Activated naive CD4-positive, alpha-beta T cell (primary cell): ENCODE data around the gene PCDHB16.
"Not testable (repeated sequence)": the region's sequence is repeated elsewhere in the genome, so short reads cannot be mapped to it uniquely, and the experiment has no call there.

ENCODE experiments used
- DNase-seq, 4 experiments: peaks; one replicate each; lab custom pipeline; 2025; lab: John Stamatoyannopoulos, UW

The PCDHB16 gene

DNA sequence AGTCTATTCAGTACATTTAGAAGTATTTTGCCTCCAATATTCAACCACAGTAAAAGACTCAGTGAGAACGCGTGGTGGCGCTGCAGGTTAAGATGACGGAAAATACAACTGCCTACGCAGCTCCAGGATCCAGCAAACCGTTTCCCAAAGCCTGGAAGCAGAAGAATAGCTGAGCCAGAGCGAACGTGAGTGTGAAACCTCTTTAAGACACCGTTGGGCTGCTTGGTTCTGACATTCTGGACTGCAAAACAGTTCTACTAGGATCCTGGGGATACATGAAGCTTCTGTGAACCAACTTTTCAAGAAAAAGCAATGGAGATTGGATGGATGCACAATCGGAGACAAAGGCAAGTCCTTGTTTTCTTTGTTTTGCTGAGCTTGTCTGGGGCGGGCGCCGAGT, at the start of gene PCDHB16:
Gene PCDHB16 (plus strand): TSS at position 140 of the 400 bp plus-strand sequence. CDS start 173 bp downstream, at position 313.
- no peak for DNase-seq

DNA sequence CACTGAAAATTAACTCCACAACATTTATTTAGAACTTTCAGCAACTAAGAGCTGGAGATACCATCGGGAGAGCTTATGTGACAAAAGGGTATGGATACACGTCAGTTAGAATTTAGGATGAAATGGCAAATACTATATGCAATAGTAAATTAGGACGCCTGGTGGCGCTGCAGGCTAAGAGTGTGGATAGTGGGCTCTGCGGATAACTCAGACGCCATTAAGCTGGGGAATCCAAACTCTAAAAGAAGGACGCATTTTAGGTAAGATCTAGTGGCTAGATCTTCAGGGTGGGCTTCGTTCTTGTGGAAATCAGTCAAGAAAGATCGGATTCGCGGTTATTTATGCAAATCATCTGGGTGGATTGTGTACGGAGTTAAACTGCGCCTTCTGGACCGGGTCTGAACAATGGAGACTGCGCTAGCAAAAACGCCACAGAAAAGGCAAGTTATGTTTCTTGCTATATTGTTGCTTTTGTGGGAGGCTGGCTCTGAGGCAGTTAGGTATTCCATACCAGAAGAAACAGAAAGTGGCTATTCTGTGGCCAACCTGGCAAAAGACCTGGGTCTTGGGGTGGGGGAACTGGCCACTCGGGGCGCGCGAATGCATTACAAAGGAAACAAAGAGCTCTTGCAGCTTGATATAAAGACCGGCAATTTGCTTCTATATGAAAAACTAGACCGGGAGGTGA, 47.0 kb upstream of the PCDHB16 start, which contains the start of gene PCDHB5:
Gene PCDHB5 (plus strand): TSS at position 177 of the 688 bp plus-strand sequence. CDS start 229 bp downstream, at position 406.
- DNase-seq, result no peak

DNA sequence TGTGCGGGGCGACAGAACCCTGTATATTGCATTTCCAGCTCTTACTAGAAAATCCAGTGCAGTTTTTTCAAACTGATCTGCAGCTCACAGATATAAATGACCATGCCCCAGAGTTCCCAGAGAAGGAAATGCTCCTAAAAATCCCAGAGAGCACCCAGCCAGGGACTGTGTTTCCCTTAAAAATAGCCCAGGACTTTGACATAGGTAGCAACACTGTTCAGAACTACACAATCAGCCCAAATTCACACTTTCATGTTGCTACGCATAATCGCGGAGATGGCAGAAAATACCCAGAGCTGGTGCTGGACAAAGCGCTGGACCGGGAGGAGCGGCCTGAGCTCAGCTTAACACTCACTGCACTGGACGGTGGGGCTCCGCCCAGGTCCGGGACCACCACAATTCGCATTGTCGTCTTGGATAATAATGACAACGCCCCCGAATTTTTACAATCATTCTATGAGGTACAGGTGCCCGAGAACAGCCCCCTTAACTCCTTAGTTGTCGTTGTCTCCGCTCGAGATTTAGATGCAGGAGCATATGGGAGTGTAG, 46.4 kb upstream of the PCDHB16 start:
- DNase-seq, result no peak

DNA sequence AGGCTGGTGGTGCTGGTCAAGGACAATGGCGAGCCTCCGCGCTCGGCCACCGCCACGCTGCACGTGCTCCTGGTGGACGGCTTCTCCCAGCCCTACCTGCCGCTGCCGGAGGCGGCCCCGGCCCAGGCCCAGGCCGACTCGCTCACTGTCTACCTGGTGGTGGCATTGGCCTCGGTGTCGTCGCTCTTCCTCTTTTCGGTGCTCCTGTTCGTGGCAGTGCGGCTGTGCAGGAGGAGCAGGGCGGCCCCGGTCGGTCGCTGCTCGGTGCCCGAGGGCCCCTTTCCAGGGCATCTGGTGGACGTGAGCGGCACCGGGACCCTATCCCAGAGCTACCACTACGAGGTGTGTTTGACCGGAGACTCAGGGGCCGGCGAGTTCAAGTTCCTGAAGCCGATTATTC, 44.8 kb upstream of the PCDHB16 start:
- DNase-seq, result not testable (repeated sequence)

DNA sequence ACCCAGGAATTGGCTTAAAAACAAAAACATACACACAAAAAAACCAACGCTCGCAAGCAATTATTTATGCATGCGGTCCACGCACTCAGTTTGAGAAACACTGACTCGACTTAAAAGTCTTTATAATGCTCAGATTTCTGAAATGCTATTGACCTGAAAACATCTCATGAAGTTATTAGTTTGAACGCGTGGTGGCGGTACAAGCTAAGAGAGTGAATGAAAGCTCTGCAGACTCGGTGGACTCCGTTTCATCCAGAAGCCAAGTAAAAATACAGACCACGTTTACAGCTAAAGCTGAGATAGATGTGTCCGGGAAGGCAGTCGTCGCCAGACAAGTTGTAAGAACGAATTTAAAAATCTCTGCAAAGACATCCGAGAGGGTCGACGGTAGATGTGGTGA, 32.4 kb upstream of the PCDHB16 start, which contains the start of gene PCDHB6:
Gene PCDHB6 (plus strand): TSS at position 246 of the 400 bp plus-strand sequence. CDS start 201 bp downstream, outside the sequence.
- DNase-seq, result no peak

DNA sequence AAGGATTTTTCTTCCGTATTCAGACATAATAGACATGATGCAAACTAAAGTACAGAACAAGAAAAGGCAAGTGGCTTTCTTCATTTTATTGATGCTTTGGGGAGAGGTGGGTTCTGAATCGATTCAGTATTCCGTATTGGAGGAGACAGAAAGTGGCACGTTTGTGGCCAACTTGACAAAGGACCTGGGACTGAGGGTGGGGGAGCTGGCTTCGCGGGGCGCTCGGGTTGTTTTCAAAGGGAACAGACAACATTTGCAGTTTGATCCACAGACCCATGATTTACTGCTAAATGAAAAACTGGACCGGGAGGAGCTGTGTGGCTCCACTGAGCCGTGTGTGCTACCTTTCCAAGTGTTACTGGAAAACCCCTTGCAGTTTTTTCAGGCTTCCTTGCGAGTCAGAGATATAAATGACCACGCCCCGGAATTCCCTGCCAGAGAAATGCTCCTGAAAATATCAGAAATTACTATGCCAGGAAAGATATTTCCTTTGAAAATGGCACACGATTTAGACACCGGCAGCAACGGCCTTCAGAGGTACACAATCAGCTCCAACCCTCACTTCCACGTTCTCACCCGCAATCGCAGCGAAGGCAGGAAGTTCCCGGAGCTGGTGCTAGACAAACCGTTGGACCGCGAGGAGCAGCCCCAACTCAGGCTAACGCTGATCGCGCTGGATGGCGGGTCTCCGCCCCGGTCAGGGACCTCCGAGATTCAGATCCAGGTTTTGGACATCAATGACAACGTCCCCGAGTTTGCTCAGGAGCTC, 31.8 kb upstream of the PCDHB16 start:
- DNase-seq, result no peak

DNA sequence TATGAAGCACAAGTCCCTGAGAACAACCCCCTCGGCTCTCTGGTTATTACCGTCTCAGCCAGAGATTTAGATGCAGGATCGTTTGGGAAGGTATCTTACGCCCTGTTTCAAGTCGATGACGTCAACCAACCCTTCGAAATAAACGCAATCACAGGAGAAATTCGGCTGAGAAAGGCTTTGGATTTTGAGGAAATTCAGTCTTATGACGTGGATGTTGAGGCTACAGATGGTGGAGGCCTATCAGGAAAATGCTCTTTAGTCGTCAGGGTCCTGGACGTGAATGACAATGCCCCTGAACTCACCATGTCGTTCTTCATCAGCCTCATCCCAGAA, 31.2 kb upstream of the PCDHB16 start:
- DNase-seq, result no peak

DNA sequence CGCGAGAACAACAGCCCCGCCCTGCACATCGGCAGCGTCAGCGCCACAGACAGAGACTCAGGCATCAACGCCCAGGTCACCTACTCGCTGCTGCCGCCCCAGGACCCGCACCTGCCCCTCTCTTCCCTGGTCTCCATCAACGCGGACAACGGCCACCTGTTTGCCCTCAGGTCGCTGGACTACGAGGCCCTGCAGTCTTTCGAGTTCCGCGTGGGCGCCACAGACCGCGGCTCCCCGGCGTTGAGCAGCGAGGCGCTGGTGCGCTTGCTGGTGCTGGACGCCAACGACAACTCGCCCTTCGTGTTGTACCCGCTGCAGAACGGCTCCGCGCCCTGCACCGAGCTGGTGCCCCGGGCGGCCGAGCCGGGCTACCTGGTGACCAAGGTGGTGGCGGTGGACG, 30.6 kb upstream of the PCDHB16 start:
- not testable (repeated sequence) for DNase-seq

DNA sequence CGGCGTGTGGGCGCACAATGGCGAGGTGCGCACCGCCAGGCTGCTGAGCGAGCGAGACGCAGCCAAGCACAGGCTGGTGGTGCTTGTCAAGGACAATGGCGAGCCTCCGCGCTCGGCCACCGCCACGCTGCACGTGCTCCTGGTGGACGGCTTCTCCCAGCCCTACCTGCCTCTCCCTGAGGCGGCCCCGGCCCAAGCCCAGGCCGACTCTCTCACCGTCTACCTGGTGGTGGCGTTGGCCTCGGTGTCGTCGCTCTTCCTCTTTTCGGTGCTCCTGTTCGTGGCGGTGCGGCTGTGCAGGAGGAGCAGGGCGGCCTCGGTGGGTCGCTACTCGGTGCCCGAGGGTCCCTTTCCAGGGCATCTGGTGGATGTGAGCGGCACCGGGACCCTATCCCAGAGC, 30.1 kb upstream of the PCDHB16 start:
- not testable (repeated sequence) for DNase-seq

DNA sequence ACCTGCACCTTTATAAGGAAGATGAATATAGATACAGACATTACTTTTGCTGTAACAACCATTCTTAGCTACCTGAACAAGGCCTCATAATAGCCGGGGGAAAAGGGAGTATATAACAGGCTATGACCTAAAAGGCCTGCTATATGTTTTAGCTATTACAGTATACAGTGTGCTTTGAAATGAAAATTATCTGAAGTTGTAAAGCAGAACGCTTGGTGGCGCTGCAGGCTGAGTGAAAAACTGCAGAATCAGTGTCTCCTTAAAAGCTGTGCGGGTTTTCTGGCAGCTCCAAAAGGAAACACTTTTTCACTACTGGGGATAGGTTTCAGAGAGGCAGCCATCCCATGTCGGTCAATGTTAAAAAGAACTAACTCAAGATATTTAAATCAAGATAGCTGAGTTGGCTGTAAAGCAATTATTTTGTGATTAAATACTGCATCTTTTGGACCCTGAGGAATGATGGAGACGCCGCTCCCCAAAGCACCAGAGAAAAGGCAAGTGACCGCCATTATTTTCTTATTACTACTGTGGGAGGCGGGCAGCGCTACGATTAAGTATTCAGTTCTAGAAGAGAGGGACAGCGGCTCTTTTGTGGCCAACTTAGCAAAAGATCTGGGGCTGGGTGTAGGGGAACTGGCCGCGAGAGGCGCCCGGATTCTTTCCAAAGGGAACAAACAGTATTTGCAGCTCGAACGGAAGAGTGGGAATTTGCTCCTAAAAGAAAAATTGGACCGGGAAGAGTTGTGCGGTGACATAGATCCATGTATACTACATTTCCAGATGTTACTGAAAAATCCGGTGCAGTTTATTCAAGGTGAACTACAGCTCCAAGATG, 26.4 kb upstream of the PCDHB16 start:
- DNase-seq, result no peak

DNA sequence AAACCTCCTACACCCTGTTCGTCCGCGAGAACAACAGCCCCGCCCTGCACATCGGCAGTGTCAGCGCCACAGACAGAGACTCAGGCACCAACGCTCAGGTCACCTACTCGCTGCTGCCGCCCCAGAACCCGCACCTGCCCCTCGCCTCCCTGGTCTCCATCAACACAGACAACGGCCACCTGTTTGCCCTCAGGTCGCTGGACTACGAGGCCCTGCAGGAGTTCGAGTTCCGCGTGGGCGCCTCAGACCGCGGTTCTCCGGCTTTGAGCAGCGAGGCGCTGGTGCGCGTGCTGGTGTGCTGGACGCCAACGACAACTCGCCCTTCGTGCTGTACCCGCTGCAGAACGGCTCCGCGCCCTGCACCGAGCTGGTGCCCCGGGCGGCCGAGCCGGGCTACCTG, 24.8 kb upstream of the PCDHB16 start:
- not testable (repeated sequence) for DNase-seq

DNA sequence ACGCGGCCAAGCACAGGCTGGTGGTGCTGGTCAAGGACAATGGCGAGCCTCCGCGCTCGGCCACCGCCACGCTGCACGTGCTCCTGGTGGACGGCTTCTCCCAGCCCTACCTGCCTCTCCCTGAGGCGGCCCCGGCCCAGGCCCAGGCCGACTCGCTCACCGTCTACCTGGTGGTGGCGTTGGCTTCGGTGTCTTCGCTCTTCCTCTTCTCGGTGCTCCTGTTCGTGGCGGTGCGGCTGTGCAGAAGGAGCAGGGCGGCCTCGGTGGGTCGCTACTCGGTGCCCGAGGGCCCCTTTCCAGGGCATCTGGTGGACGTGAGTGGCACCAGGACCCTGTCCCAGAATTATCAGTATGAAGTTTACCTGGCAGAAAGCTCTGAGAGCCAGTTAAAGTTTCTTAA, 24.3 kb upstream of the PCDHB16 start:
- DNase-seq, result not testable (repeated sequence)

DNA sequence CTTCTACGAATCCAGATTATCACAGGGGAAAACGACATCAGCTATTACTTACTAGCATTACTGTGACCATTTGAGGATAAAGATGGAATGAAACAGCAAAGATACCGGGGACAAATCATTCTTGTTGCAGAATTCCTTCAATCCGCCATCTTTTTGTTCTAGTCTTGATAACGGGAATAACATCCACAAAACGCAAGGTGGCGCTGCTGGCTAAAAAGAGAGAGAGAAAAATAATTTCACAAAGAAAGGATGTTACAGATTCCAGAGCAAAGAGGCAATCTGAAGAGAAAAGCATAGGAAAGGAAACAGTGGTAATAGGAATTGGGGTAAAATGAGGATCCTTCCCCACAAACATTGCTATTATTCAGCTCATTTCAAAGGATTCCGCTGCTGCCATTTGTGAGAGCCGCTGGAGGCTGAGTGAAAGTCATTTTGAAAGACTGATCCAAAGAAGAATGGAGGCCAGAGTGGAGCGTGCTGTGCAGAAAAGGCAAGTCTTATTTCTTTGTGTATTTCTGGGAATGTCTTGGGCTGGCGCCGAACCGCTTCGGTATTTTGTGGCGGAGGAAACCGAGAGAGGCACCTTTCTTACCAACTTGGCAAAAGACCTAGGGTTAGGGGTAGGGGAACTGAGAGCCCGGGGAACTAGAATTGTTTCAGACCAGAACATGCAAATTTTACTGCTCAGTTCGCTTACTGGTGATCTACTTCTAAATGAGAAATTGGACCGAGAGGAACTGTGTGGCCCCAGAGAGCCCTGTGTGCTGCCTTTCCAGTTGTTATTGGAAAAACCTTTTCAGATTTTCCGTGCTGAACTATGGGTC, 9.6 kb upstream of the PCDHB16 start, which contains the start of gene PCDHB7:
Gene PCDHB7 (plus strand): TSS at position 264 of the 824 bp plus-strand sequence. CDS start 192 bp downstream, at position 456.
- no peak for DNase-seq

DNA sequence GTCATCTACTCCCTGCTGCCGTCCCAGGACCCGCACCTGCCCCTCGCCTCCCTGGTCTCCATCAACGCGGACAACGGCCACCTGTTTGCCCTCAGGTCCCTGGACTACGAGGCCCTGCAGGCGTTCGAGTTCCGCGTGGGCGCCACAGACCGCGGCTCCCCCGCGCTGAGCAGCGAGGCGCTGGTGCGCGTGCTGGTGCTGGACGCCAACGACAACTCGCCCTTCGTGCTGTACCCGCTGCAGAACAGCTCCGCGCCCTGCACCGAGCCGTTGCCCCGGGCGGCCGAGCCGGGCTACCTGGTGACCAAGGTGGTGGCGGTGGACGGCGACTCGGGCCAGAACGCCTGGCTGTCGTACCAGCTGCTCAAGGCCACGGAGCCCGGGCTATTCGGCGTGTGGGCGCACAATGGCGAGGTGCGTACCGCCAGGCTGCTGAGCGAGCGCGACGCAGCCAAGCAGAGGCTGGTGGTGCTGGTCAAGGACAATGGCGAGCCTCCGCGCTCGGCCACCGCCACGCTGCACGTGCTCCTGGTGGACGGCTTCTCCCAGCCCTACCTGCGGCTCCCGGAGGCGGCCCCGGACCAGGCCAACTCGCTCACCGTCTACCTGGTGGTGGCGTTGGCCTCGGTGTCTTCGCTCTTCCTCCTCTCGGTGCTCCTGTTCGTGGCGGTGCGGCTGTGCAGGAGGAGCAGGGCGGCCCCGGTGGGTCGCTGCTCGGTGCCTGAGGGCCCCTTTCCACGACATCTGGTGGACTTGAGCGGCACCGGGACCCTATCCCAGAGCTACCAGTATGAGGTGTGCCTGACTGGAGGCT, 7.7 kb upstream of the PCDHB16 start:
- DNase-seq, result not testable (repeated sequence)

DNA sequence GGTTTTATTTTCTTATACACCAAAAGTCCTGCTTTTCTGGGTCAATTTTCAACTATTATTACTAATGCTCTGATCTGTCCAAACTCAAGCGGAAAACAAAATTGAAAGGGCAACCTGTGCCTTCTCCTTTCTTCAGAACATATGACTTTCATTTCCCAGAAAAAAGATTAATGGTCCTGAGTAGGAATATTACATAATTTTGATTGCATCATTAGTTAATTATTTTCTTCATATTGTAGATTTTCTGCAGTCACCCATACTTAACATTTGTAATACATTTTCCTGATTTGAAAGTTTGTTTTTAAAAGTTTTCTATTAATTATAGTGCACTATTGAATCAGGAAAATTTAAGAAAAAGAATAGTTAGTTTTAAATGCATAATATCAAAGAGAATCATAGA, 6.3 kb upstream of the PCDHB16 start:
- no peak for DNase-seq

DNA sequence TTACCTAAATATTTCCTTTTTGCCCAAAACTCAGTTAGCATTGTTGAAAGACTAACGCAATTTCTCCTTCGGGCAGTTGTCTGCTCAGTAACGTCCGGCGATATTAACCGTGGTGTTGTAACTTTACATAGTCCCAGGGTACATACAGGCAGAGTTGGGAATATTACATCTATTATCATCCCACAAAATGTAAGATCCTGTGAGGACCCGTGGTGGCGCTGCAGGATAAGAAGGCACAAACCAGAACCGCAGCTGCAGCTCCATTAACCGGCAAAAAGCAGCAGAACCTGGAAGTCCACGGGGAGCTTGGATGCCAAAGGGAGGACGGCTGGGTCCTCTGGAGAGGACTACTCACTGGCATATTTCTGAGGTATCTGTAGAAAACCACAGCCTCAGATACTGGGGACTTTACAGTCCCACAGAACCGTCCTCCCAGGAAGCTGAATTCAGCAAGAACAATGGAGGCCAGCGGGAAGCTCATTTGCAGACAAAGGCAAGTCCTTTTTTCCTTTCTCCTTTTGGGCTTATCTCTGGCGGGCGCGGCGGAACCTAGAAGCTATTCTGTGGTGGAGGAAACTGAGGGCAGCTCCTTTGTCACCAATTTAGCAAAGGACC, 4.5 kb upstream of the PCDHB16 start, which contains the start of gene PCDHB8:
Gene PCDHB8 (plus strand): TSS at position 214 of the 615 bp plus-strand sequence. CDS start 245 bp downstream, at position 459.
- DNase-seq, result not testable (repeated sequence)

DNA sequence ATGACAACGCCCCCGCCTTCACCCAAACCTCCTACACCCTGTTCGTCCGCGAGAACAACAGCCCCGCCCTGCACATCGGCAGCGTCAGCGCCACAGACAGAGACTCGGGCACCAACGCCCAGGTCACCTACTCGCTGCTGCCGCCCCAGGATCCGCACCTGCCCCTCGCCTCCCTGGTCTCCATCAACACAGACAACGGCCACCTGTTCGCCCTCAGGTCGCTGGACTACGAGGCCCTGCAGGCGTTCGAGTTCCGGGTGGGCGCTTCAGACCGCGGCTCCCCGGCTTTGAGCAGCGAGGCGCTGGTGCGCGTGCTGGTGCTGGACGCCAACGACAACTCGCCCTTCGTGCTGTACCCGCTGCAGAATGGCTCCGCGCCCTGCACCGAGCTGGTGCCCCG, 2.8 kb upstream of the PCDHB16 start:
- DNase-seq, result not testable (repeated sequence)

DNA sequence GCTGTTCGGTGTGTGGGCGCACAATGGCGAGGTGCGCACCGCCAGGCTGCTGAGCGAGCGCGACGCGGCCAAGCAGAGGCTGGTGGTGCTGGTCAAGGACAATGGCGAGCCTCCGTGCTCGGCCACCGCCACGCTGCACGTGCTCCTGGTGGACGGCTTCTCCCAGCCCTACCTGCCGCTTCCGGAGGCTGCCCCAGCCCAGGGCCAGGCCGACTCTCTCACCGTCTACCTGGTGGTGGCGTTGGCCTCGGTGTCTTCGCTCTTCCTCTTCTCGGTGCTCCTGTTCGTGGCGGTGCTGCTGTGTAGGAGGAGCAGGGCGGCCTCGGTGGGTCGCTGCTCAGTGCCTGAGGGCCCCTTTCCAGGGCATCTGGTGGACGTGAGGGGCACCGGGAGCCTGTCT, 2.3 kb upstream of the PCDHB16 start:
- DNase-seq, result not testable (repeated sequence)

DNA sequence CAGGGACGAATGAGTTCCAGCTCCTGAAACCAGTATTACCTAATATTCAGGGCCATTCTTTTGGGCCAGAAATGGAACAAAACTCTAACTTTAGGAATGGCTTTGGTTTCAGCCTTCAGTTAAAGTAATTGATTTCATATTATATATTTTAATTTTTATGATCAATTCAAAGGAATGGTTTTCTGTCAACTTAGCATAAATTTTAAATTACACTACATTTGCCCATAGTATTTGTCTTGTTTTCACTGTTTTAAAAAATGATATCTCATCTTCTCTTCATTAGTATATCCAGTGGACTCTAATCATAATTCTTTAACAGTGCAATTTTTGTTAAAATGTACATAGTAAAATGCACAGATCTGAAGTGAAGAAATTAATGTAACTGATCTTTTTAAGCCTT, 1.9 kb upstream of the PCDHB16 start:
- no peak for DNase-seq
